D721Med (cell line): ENCODE results near the gene ATP6V0E1.
"Not testable (repeated sequence)": the region's sequence is repeated elsewhere in the genome, so short reads cannot be mapped to it uniquely, and the experiment has no call there.

Experiments
- DNase-seq: peaks from one replicate; pipeline ENCODE4 v3.0.0; 2011; ENCODE audit warnings: low spot score; ENCODE audit not compliant: insufficient read length
- FAIRE-seq: peaks from 2 replicates; lab custom pipeline; 2011; peaks lifted over from hg19 to GRCh38; lab: Jason Lieb, UNC
- CTCF ChIP-seq: IDR thresholded peaks from 2 replicates; pipeline ENCODE4 v1.5.1; 2012; ENCODE audit warnings: mild to moderate bottlenecking, control low read depth; ENCODE audit not compliant: insufficient read depth; ENCODE audit errors: missing control alignments

The ATP6V0E1 gene

DNA sequence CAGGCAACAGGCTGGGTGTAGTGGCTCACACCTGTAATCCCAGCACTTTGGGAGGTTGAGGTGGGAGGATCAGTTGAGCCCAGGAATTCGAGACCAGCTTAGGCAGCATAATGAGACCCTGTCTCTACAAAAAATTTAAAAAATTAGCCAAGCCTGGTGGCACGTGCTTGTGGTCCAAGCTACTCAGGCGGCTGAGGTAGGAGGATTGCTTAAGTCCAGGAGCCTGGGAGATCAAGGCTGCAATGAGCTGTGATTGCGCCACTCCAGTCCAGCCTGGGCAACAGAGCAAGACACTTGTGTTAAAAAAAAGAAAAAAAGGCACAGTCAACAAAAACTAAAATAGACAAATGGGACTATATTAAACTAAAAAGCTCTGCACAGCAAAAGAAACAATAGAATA is 29.3 kb downstream of the ATP6V0E1 start:
- FAIRE-seq (no peak), DNase-seq (no peak)
- no peak for TF ChIP-seq CTCF

DNA sequence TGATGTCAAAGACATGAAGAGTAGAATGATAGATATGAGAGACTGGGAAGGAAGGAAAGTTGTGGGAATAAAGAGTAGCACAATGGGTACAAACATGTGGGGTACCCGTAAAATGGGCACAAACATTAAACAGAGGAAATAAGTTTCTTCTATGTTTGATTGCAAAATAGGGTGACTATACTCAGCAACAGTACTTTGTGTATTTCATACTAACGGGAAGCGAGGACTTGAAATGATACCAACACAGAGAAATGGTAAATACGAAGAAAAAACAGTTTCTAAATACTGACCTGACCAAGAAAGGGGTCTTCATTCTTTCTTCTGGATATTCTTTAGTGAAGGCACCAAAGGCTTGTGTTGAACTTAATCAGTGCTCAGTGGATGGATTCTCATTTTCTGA is 31.1 kb downstream of the ATP6V0E1 start:
- no peak for TF ChIP-seq CTCF
- DNase-seq: no peak
- FAIRE-seq: no peak

DNA sequence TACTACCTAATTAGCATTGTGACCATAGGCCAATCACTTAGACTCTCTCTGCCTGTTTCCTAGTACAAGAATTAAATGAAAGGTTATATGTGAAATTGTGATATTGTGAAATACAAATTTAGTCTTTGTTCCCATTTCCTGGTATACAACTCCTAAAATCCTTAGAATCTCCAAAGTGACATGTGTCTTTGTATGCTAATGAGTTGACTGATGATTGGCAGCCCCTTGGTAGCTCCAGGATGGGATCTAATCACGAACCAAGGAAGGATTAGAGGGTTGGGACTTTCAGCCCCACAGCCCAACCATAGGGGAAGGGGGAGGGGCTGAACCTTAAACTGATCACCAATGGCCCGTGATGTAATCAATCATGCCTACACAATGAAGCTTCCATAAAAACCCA is 31.6 kb downstream of the ATP6V0E1 start:
- FAIRE-seq (no peak), DNase-seq (no peak)
- no peak for TF ChIP-seq CTCF

DNA sequence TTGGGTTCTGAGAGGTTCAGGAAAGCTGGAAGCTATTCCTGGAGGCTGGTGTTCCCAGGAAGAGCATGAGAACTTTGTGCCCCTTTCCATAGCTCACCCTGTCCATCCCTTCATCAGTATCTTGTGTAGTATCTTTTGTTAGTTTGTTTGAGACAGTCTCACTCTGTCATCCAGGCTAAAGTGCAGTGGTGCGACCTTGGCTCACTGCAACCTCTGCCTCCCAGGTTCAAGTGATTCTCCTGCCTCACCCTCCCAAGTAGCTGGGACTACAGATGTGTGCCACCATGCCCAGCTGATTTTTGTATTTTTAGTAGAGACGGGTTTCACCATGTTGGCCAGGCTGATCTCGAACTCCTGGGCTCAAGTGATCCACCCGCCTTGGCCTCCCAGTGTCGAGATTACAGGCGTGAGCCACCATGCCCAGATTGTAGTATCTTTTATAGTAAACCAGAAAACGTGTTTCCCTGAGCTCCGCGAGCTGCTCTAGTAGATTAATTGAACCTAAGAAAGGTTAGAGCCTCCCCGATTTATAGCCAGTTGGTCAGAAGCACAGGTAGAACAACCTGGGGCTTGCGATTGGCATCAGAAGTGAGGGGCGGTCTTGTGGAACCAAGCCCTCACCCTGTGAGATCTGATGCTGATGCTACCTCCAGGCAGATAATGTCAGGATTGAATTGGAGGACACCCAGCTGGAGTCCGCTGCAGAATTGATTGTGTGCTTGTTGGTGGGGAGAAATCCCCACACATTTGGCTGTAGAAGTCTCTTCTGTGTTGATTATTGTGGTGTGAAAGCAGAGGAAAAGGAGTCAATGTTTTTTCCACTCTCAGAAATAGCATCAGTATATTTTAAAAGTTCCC is 32.3 kb downstream of the ATP6V0E1 start:
- FAIRE-seq (no peak), DNase-seq (no peak)
- no peak for TF ChIP-seq CTCF

- no peak for TF ChIP-seq CTCF
- no peak for FAIRE-seq
- DNase-seq: no peak
Observed at GRCh38 chr5:173016598-173017046, 33.1 kb downstream of the ATP6V0E1 start.

DNA sequence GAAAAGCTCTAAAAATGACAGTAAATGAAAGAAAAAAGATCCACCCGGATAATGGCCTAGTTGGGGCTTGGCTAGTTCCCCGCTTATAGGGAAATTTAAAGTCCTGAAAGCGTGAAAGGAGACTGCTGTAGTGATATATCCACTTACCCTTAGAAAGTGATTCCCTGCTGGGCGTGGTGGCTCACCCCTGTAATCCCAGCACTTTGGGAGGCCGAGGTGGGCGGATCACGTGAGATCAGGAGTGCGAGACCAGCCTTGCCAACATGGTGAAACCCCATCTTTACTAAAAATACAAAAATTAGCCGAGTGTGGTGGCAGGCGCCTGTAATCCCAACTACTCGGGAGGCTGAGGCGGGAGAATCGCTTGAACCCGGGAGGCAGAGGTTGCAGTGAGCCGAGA is 33.5 kb downstream of the ATP6V0E1 start:
- not testable (repeated sequence) for DNase-seq, FAIRE-seq

- no peak for FAIRE-seq
- no peak for TF ChIP-seq CTCF
- DNase-seq: no peak
Observed at GRCh38 chr5:173018358-173018757, 34.8 kb downstream of the ATP6V0E1 start.

- TF ChIP-seq CTCF: no peak
- FAIRE-seq: no peak
- no peak for DNase-seq
Observed at GRCh38 chr5:173020154-173020581, 36.6 kb downstream of the ATP6V0E1 start.
